ENCODE measurements around the gene CELF4.

Gene CELF4

GRCh38 chr18:37435996-37436395 lies 129.6 kb downstream of the CELF4 start:
- H3K4me3 ChIP-seq (replicated peaks; ENCODE audit: insufficient read depth, low read length), result no peak overlapping the region
- peaks cover 18% of the 10 kb centered on the region for H3K27me3 ChIP-seq (ENCODE audit: insufficient read depth, poor library complexity, severe bottlenecking)
- no peak for TF ChIP-seq REST (IDR thresholded peaks at IDR 0.05; ENCODE audit: insufficient replicate concordance, low read depth)
- TF ChIP-seq GABPA (IDR thresholded peaks at IDR 0.05; ENCODE audit: low read depth), result no peak
- TF ChIP-seq SPI1 (IDR thresholded peaks at IDR 0.05; ENCODE audit: borderline replicate concordance, low read depth), result no peak
- no peak for TF ChIP-seq POLR2AphosphoS5 (IDR thresholded peaks at IDR 0.05; ENCODE audit: low read depth)
- no peak for TF ChIP-seq CTCF (IDR thresholded peaks at IDR 0.05; ENCODE audit: insufficient read depth, low read length)
- DNase-seq (ENCODE audit: low read depth in 1 of 2, low spot score in 1 of 2), result no peak
- H3K27ac ChIP-seq (replicated peaks), result no peak overlapping the region

GRCh38 chr18:37435150-37435867 lies 130.3 kb downstream of the CELF4 start:
- H3K27ac ChIP-seq (replicated peaks), result no peak overlapping the region
- H3K4me3 ChIP-seq (replicated peaks; ENCODE audit: insufficient read depth, low read length), result no peak overlapping the region
- TF ChIP-seq SPI1 (IDR thresholded peaks at IDR 0.05; ENCODE audit: borderline replicate concordance, low read depth) (no peak), CTCF (IDR thresholded peaks at IDR 0.05; ENCODE audit: insufficient read depth, low read length) (no peak), POLR2AphosphoS5 (IDR thresholded peaks at IDR 0.05; ENCODE audit: low read depth) (no peak), REST (IDR thresholded peaks at IDR 0.05; ENCODE audit: insufficient replicate concordance, low read depth) (no peak), GABPA (IDR thresholded peaks at IDR 0.05; ENCODE audit: low read depth) (no peak)
- no peak for DNase-seq (ENCODE audit: low read depth in 1 of 2, low spot score in 1 of 2)
- peaks cover 18% of the 10 kb centered on the region for H3K27me3 ChIP-seq (ENCODE audit: insufficient read depth, poor library complexity, severe bottlenecking)

- H3K27ac ChIP-seq (replicated peaks), result no peak overlapping the region
- no peak for DNase-seq (ENCODE audit: low read depth in 1 of 2, low spot score in 1 of 2)
- peaks cover 18% of the 10 kb centered on the region for H3K27me3 ChIP-seq (ENCODE audit: insufficient read depth, poor library complexity, severe bottlenecking)
- TF ChIP-seq REST (IDR thresholded peaks at IDR 0.05; ENCODE audit: insufficient replicate concordance, low read depth) (no peak), SPI1 (IDR thresholded peaks at IDR 0.05; ENCODE audit: borderline replicate concordance, low read depth) (no peak), GABPA (IDR thresholded peaks at IDR 0.05; ENCODE audit: low read depth) (no peak), CTCF (IDR thresholded peaks at IDR 0.05; ENCODE audit: insufficient read depth, low read length) (no peak), POLR2AphosphoS5 (IDR thresholded peaks at IDR 0.05; ENCODE audit: low read depth) (no peak)
- H3K4me3 ChIP-seq (replicated peaks; ENCODE audit: insufficient read depth, low read length), result no peak overlapping the region
Observed at GRCh38 chr18:37434161-37434860, 131.3 kb downstream of the CELF4 start.
